Nephron (organoid): Measurements from ENCODE around the gene METTL4.

Experiments
- H3K27ac Mint-ChIP-seq, 3 experiments: 2 replicates each; pipeline ENCODE4 v1.8.0; 2020; ENCODE audit warnings: mixed read lengths in 3 of 3, mild to moderate bottlenecking in 2 of 3, moderate library complexity in 1 of 3
- H3K27me3 Mint-ChIP-seq: 2 replicates; pipeline ENCODE4 v1.8.0; 2021; ENCODE audit warnings: low read depth, mild to moderate bottlenecking, moderate library complexity, mixed read lengths
- H3K36me3 Mint-ChIP-seq: 2 replicates; pipeline ENCODE4 v1.8.0; 2020; ENCODE audit warnings: low read depth, mixed read lengths
- H3K4me1 Mint-ChIP-seq: 2 replicates; pipeline ENCODE4 v1.8.0; 2020; ENCODE audit warnings: mixed read lengths
- H3K4me3 Mint-ChIP-seq, 3 experiments: 2 replicates each; pipeline ENCODE4 v1.8.0; 2020; ENCODE audit warnings: mild to moderate bottlenecking in 3 of 3, mixed read lengths in 3 of 3, moderate library complexity in 2 of 3
- H3K9me3 Mint-ChIP-seq: 2 replicates; pipeline ENCODE4 v1.8.0; 2020; ENCODE audit warnings: mixed read lengths
- CTCF ChIP-seq, 3 experiments: fragments of 200-600 bp; sonication (generic); IDR thresholded peaks; one replicate each; pipeline ENCODE4 v1.5.0; 2021; ENCODE audit warnings: antibody characterized with exemption in 3 of 3; ENCODE audit not compliant: unreplicated experiment in 3 of 3

Gene METTL4

GRCh38 chr18:2571200-2572170 lies at the start of gene METTL4, which contains the start of gene NDC80:
Gene METTL4, minus strand, starts transcription at chr18:2571505. Its CDS starts 4,289 bp downstream, at chr18:2567216.
Gene NDC80, plus strand, starts transcription at chr18:2571557. Its CDS starts 1,429 bp downstream, at chr18:2572986.
- Mint-ChIP-seq H3K4me1 (peaks cover 45% of the 10 kb centered on the region), H3K9me3 (no peaks in the 10 kb centered on the region), H3K27me3 (no peaks in the 10 kb centered on the region), H3K36me3 (peaks cover 10% of the 10 kb centered on the region), H3K4me3 (peak within 1 kb of the TSS; percentile 93 to 98 (median 95)), H3K27ac (peak within 1 kb of the TSS; percentile 98 to 99 (median 99))
- TF ChIP-seq CTCF (IDR thresholded peaks at IDR 0.05; ENCODE audit: unreplicated experiment in 3 of 3), result no peak

GRCh38 chr18:2618009-2618408 lies 46.7 kb upstream of the METTL4 start:
- H3K27me3 Mint-ChIP-seq, result no peaks in the 10 kb centered on the region
- H3K4me1 Mint-ChIP-seq, result no peaks in the 10 kb centered on the region
- peaks cover 24% of the 10 kb centered on the region for H3K36me3 Mint-ChIP-seq
- H3K9me3 Mint-ChIP-seq, result no peaks in the 10 kb centered on the region
- no peak overlapping the region for H3K27ac Mint-ChIP-seq
- no peak overlapping the region for H3K4me3 Mint-ChIP-seq
- no peak for TF ChIP-seq CTCF (IDR thresholded peaks at IDR 0.05; ENCODE audit: unreplicated experiment in 3 of 3)

GRCh38 chr18:2617401-2617998 lies 46.2 kb upstream of the METTL4 start:
- no peaks in the 10 kb centered on the region for H3K4me1 Mint-ChIP-seq
- H3K9me3 Mint-ChIP-seq, result no peaks in the 10 kb centered on the region
- H3K27ac Mint-ChIP-seq, result no peak overlapping the region
- H3K27me3 Mint-ChIP-seq, result no peaks in the 10 kb centered on the region
- H3K4me3 Mint-ChIP-seq, result no peak overlapping the region
- TF ChIP-seq CTCF (IDR thresholded peaks at IDR 0.05; ENCODE audit: unreplicated experiment in 3 of 3), result no peak
- peaks cover 28% of the 10 kb centered on the region for H3K36me3 Mint-ChIP-seq

- Mint-ChIP-seq H3K27ac (no peak overlapping the region), H3K4me1 (no peaks in the 10 kb centered on the region), H3K36me3 (peaks cover 54% of the 10 kb centered on the region), H3K27me3 (no peaks in the 10 kb centered on the region), H3K4me3 (no peak overlapping the region), H3K9me3 (no peaks in the 10 kb centered on the region)
- TF ChIP-seq CTCF (IDR thresholded peaks at IDR 0.05; ENCODE audit: unreplicated experiment in 3 of 3), result no peak
Measured at GRCh38 chr18:2612996-2613395, 41.7 kb upstream of the METTL4 start.

- Mint-ChIP-seq H3K9me3 (no peaks in the 10 kb centered on the region), H3K4me3 (no peak overlapping the region), H3K36me3 (peaks cover 49% of the 10 kb centered on the region), H3K27ac (no peak overlapping the region), H3K4me1 (no peaks in the 10 kb centered on the region), H3K27me3 (no peaks in the 10 kb centered on the region)
- TF ChIP-seq CTCF (IDR thresholded peaks at IDR 0.05; ENCODE audit: unreplicated experiment in 3 of 3), result no peak
Measured at GRCh38 chr18:2610549-2610948, 39.2 kb upstream of the METTL4 start.
